DOHH2 (cell line): Measurements from ENCODE around the gene PKIB.

ENCODE experiments used
- H3F3A ChIP-seq: fragments of 200-600 bp; sonication (generic), shearing (Covaris generic); 2 replicates; pipeline ENCODE4 v1.6.0; 2016; ENCODE audit warnings: antibody characterized with exemption, mild to moderate bottlenecking; ENCODE audit not compliant: control insufficient read depth, insufficient read depth
- H3K27ac ChIP-seq: fragments of 200-600 bp; sonication (generic); 2 replicates; pipeline ENCODE4 v1.5.1; 2014; ENCODE audit warnings: low read depth, mild to moderate bottlenecking, low read length, moderate library complexity
- H3K27me3 ChIP-seq: fragments of 200-600 bp; sonication (generic); 2 replicates; pipeline ENCODE4 v1.6.1; 2014; ENCODE audit warnings: mild to moderate bottlenecking, low read length, mixed read lengths; ENCODE audit not compliant: control insufficient read depth
- H3K36me3 ChIP-seq: fragments of 200-600 bp; sonication (generic); 2 replicates; pipeline ENCODE4 v1.6.1; 2014; ENCODE audit warnings: mild to moderate bottlenecking, low read length, moderate library complexity, mixed read lengths; ENCODE audit not compliant: control insufficient read depth
- H3K4me1 ChIP-seq: fragments of 200-600 bp; sonication (generic); 2 replicates; pipeline ENCODE4 v1.6.1; 2014; ENCODE audit warnings: mild to moderate bottlenecking, low read length, mixed read lengths; ENCODE audit not compliant: control insufficient read depth
- H3K4me2 ChIP-seq: fragments of 200-600 bp; sonication (generic); 2 replicates; pipeline ENCODE4 v1.6.0; 2014; ENCODE audit warnings: mild to moderate bottlenecking, low read length, moderate library complexity
- H3K4me3 ChIP-seq: fragments of 200-600 bp; sonication (generic); 2 replicates; pipeline ENCODE4 v1.5.1; 2014; ENCODE audit warnings: mild to moderate bottlenecking, low read length, mixed read lengths
- H3K79me2 ChIP-seq: fragments of 200-600 bp; sonication (generic); 2 replicates; pipeline ENCODE4 v1.6.1; 2014; ENCODE audit warnings: mild to moderate bottlenecking, low read length, mixed read lengths; ENCODE audit not compliant: control insufficient read depth
- H3K9me2 ChIP-seq: fragments of 200-600 bp; sonication (generic); replicated peaks from 2 replicates; pipeline ENCODE4 v1.6.1; 2014; ENCODE audit warnings: mild to moderate bottlenecking, low read length, mixed read lengths; ENCODE audit not compliant: control insufficient read depth
- H3K9me3 ChIP-seq: fragments of 200-600 bp; sonication (generic); 2 replicates; pipeline ENCODE4 v1.6.1; 2014; ENCODE audit warnings: antibody characterized with exemption, low read length, mixed read lengths; ENCODE audit not compliant: control insufficient read depth, insufficient read depth
- H4K20me1 ChIP-seq: fragments of 200-600 bp; sonication (generic); 2 replicates; pipeline ENCODE4 v1.6.0; 2014; ENCODE audit warnings: low read depth, mild to moderate bottlenecking, antibody characterized with exemption, low read length, moderate library complexity; ENCODE audit not compliant: control insufficient read depth, insufficient read depth
- CTCF ChIP-seq: fragments of 200-600 bp; sonication (generic); IDR thresholded peaks from one replicate; pipeline ENCODE4 v1.5.1; 2014; ENCODE audit warnings: antibody characterized with exemption, mild to moderate bottlenecking, low read depth, low read length; ENCODE audit not compliant: poor library complexity, severe bottlenecking
- EZH2phosphoT487 ChIP-seq: fragments of 200-600 bp; sonication (generic); IDR thresholded peaks from 2 replicates; pipeline ENCODE4 v1.6.1; 2017; ENCODE audit warnings: borderline replicate concordance, mild to moderate bottlenecking, antibody characterized with exemption, low read length, moderate library complexity, mixed read lengths

The PKIB gene

GRCh38 chr6:122610690-122611455 is 668 bp downstream of the PKIB start:
- Histone ChIP-seq H3K4me3 (no peak overlapping the region), H3K4me2 (no peak overlapping the region), H3K4me1 (no peaks in the 10 kb centered on the region)

GRCh38 chr6:122612838-122613237 is 2.6 kb downstream of the PKIB start:
- Histone ChIP-seq H3K27me3 (peaks cover 4% of the 10 kb centered on the region), H3F3A (no peaks in the 10 kb centered on the region), H4K20me1 (no peaks in the 10 kb centered on the region), H3K9me2 (no peaks in the 10 kb centered on the region), H3K4me2 (no peak overlapping the region), H3K4me1 (no peaks in the 10 kb centered on the region), H3K27ac (no peak overlapping the region), H3K9me3 (no peaks in the 10 kb centered on the region; the same call in 1 of the 2 replicates), H3K4me3 (no peak overlapping the region), H3K36me3 (no peaks in the 10 kb centered on the region), H3K79me2 (no peaks in the 10 kb centered on the region)
- TF ChIP-seq EZH2phosphoT487 (no peak), CTCF (no peak)

More at GRCh38 chr6:122610690-122611455, 668 bp downstream of the PKIB start:
- Histone ChIP-seq H3K27me3 (peaks cover 4% of the 10 kb centered on the region), H3K9me3 (no peaks in the 10 kb centered on the region; the same call in 1 of the 2 replicates), H3K9me2 (no peaks in the 10 kb centered on the region), H4K20me1 (no peaks in the 10 kb centered on the region), H3F3A (no peaks in the 10 kb centered on the region), H3K27ac (no peak overlapping the region), H3K36me3 (no peaks in the 10 kb centered on the region), H3K79me2 (no peaks in the 10 kb centered on the region)
- TF ChIP-seq EZH2phosphoT487 = no peak
- TF ChIP-seq CTCF = no peak

- H3K9me2 ChIP-seq = no peaks in the 10 kb centered on the region
- H3F3A ChIP-seq = no peaks in the 10 kb centered on the region
- no peak overlapping the region for H3K4me3 ChIP-seq
- TF ChIP-seq CTCF (no peak), EZH2phosphoT487 (no peak)
- H4K20me1 ChIP-seq = no peaks in the 10 kb centered on the region
- no peaks in the 10 kb centered on the region; the same call in 1 of the 2 replicates for H3K9me3 ChIP-seq
- no peak overlapping the region for H3K4me2 ChIP-seq
- H3K27ac ChIP-seq = no peak overlapping the region
- H3K79me2 ChIP-seq = no peaks in the 10 kb centered on the region
- H3K4me1 ChIP-seq = no peaks in the 10 kb centered on the region
- H3K36me3 ChIP-seq = no peaks in the 10 kb centered on the region
- H3K27me3 ChIP-seq = peaks cover 4% of the 10 kb centered on the region
These were observed 4.1 kb downstream of the PKIB start for GRCh38 chr6:122614303-122614702.
